Esophagus squamous epithelium (tissue), 5 donors: ENCODE results near the gene TNPO3. TPM values are rescaled to one million over a fixed set of nuclear protein-coding genes. Genes with fewer than 3 reads are reported as not detected.
A peak's percentile ranks its signal among the peaks of the same experiment; 100 is the strongest.

Experiments
- DNase-seq: peaks from one replicate; lab custom pipeline; 2025; lab: John Stamatoyannopoulos, UW
- H3K27ac ChIP-seq, 4 donors: fragments of 200-600 bp; sonication (generic); one replicate each; pipeline ENCODE4 v1.5.1; 2016 to 2019; ENCODE audit warnings: mild to moderate bottlenecking in 1 of 4
- H3K27me3 ChIP-seq, 4 donors: fragments of 200-600 bp; sonication (generic); 1 replicate in 3 of 4; 2 replicates in 1 of 4; pipeline versions ENCODE4 v1.5.1 to v1.6.0; 2017 to 2021; ENCODE audit warnings: antibody characterized with exemption in 1 of 4
- H3K36me3 ChIP-seq, 3 donors: fragments of 200-600 bp; sonication (generic); one replicate each; pipeline ENCODE4 v1.5.1; 2016 to 2019
- H3K4me1 ChIP-seq, 3 donors: fragments of 200-600 bp; sonication (generic); one replicate each; pipeline ENCODE4 v1.5.1; 2017 to 2019
- H3K4me3 ChIP-seq, 4 donors: fragments of 200-600 bp; sonication (generic); 1 replicate in 3 of 4; 2 replicates in 1 of 4; pipeline ENCODE4 v1.5.1; 2016 to 2019; ENCODE audit warnings: mild to moderate bottlenecking in 2 of 4, moderate library complexity in 1 of 4
- H3K9me3 ChIP-seq, 3 donors: fragments of 200-600 bp; sonication (generic); one replicate each; pipeline ENCODE4 v1.5.1; 2016 to 2019
- CTCF ChIP-seq, 6 experiments: fragments of 450-650 bp in 4 of 6; fragments of 200-600 bp in 2 of 6; sonication (generic) in 2 of 6; IDR thresholded peaks; one replicate each; pipeline ENCODE4 v1.5.1; 2016 to 2019; ENCODE audit warnings: antibody characterized with exemption in 6 of 6, mild to moderate bottlenecking in 4 of 6, moderate library complexity in 4 of 6
- POLR2A ChIP-seq, 4 donors: fragments of 450-650 bp; IDR thresholded peaks; one replicate each; pipeline ENCODE4 v1.6.1; 2017; ENCODE audit warnings: antibody characterized with exemption in 4 of 4, mild to moderate bottlenecking in 4 of 4, moderate library complexity in 3 of 4
- WGBS, 2 donors: methylation state at CpG; one replicate each; pipeline ENCODE4 v1.1.5; 2018; 5-methylcytosine and 5-hydroxymethylcytosine counted together
- intact Hi-C: fragments of 100-400 bp; cut with DNase I; formaldehyde crosslinking; loops from one replicate; pipeline ENCODE4 v1.15.0; 2022
- total RNA-seq, 4 donors: library from RNA; depleted of rRNA; stranded (reverse); fragments of >200 nt; gene quantifications; one replicate each; pipeline ENCODE4 v1.1.0, GENCODE V29; 2016
- donor health status: DM: yes; HTN: yes; CAD: no.

Gene TNPO3
- total RNA-seq, 4 donors from 2014 or later, result 26.4 to 49.6 (median 39.3) TPM

GRCh38 chr7:128909625-128910568 lies 145.0 kb downstream of the TNPO3 start:
- Histone ChIP-seq H3K9me3 (no peaks in the 10 kb centered on the region), H3K36me3 (no peaks in the 10 kb centered on the region), H3K27me3 (peaks cover 0 to 76% (median 9%) of the 10 kb centered on the region in 4 donors), H3K4me1 (peaks cover 12 to 27% (median 13%) of the 10 kb centered on the region in 3 donors), H3K27ac (no peak overlapping the region), H3K4me3 (peak overlapping the region; percentile 0 to 60 (median 32))
- intact Hi-C loops, result loop anchor here (5.0 kb wide), 1 partner anchor 182 kb away; no protein-coding TSS in a partner anchor
- 10 to 30% methylated on average over 18 to 22 of the region's 42 CpGs for WGBS, 2 donors
- TF ChIP-seq CTCF (IDR thresholded peaks at IDR 0.05) (no peak), POLR2A (IDR thresholded peaks at IDR 0.05) (no peak)
- DNase-seq, result no peak

GRCh38 chr7:128908750-128909624 lies 145.9 kb downstream of the TNPO3 start:
- Histone ChIP-seq H3K36me3 (no peaks in the 10 kb centered on the region), H3K27me3 (peaks cover 0 to 67% (median 6%) of the 10 kb centered on the region in 4 donors), H3K9me3 (no peaks in the 10 kb centered on the region), H3K27ac (no peak overlapping the region), H3K4me3 (peak overlapping the region in 1 of 4 donors; percentile 60), H3K4me1 (peaks cover 9 to 32% (median 12%) of the 10 kb centered on the region in 3 donors)
- intact Hi-C loops, result loop anchor here (5.0 kb wide), 1 partner anchor 183 kb away; no protein-coding TSS in a partner anchor
- TF ChIP-seq POLR2A (IDR thresholded peaks at IDR 0.05) (no peak), CTCF (IDR thresholded peaks at IDR 0.05) (no peak)
- WGBS, 2 donors, result 83 to 88% methylated on average over 1 to 3 of the region's 6 CpGs
- no peak for DNase-seq

GRCh38 chr7:128906766-128907559 lies 147.9 kb downstream of the TNPO3 start:
- intact Hi-C loops, result loop anchor here (5.0 kb wide), 1 partner anchor 185 kb away; no protein-coding TSS in a partner anchor
- H3K4me3 ChIP-seq, result no peak overlapping the region
- H3K36me3 ChIP-seq, result no peaks in the 10 kb centered on the region
- DNase-seq, result no peak
- peaks cover 9 to 50% (median 17%) of the 10 kb centered on the region in 3 donors for H3K4me1 ChIP-seq
- H3K9me3 ChIP-seq, result no peaks in the 10 kb centered on the region
- no peak overlapping the region for H3K27ac ChIP-seq
- WGBS, 2 donors, result 63 to 86% methylated on average over 9 to 11 of the region's 19 CpGs
- peaks cover 0 to 53% (median 6%) of the 10 kb centered on the region in 4 donors for H3K27me3 ChIP-seq
- no peak for TF ChIP-seq CTCF (IDR thresholded peaks at IDR 0.05)
- no peak for TF ChIP-seq POLR2A (IDR thresholded peaks at IDR 0.05)

GRCh38 chr7:128906001-128906765 lies 148.7 kb downstream of the TNPO3 start:
- no peaks in the 10 kb centered on the region for H3K36me3 ChIP-seq
- no peak overlapping the region for H3K4me3 ChIP-seq
- no peak for DNase-seq
- peaks cover 0 to 45% (median 6%) of the 10 kb centered on the region in 4 donors for H3K27me3 ChIP-seq
- no peaks in the 10 kb centered on the region for H3K9me3 ChIP-seq
- TF ChIP-seq CTCF (IDR thresholded peaks at IDR 0.05) (no peak), POLR2A (IDR thresholded peaks at IDR 0.05) (no peak)
- WGBS, 2 donors, result 79 to 81% methylated on average over 4 of the region's 5 CpGs
- intact Hi-C loops, result loop anchor here (5.0 kb wide), 1 partner anchor 186 kb away; no protein-coding TSS in a partner anchor
- peaks cover 9 to 45% (median 17%) of the 10 kb centered on the region in 3 donors for H3K4me1 ChIP-seq
- H3K27ac ChIP-seq, result no peak overlapping the region
